ENCODE measurements around the gene ETS2.

DNA sequence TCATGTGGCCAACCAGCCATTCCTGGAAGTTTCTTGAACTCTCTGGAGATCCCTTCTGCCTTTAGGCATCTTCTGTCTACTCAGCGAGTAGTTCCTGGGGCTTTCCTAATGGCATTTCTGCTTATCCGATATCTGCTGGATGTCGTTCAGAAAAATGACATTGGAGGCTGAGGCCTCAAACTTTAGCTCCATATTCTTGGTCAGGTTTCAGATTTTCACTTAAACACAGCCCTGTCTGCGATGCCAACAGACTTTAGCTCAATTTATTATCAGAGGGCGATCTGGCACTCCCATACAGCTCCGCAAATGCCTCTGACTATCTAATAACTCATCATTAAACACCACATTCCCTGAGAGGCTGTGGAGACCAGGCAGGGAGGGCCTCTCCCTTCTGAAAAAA is 46.3 kb upstream of the ETS2 start:
- TF ChIP-seq, protein P1, sequence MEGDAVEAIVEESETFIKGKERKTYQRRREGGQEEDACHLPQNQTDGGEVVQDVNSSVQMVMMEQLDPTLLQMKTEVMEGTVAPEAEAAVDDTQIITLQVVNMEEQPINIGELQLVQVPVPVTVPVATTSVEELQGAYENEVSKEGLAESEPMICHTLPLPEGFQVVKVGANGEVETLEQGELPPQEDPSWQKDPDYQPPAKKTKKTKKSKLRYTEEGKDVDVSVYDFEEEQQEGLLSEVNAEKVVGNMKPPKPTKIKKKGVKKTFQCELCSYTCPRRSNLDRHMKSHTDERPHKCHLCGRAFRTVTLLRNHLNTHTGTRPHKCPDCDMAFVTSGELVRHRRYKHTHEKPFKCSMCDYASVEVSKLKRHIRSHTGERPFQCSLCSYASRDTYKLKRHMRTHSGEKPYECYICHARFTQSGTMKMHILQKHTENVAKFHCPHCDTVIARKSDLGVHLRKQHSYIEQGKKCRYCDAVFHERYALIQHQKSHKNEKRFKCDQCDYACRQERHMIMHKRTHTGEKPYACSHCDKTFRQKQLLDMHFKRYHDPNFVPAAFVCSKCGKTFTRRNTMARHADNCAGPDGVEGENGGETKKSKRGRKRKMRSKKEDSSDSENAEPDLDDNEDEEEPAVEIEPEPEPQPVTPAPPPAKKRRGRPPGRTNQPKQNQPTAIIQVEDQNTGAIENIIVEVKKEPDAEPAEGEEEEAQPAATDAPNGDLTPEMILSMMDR (IDR thresholded peaks at IDR 0.05) = no peak
- TF ChIP-seq ZFX (IDR thresholded peaks at IDR 0.05; ENCODE audit: borderline replicate concordance) = no peak
